AG09309 (cell line): ENCODE measurements around the gene TEFM.
"Not testable (repeated sequence)": the region's sequence is repeated elsewhere in the genome, so short reads cannot be mapped to it uniquely, and the experiment has no call there.

Experiments used
- DNase-seq: peaks from one replicate; pipeline ENCODE4 v3.0.0-alpha.2; 2010; ENCODE audit warnings: low read depth
- H3K4me3 ChIP-seq: 2 replicates; pipeline ENCODE4 v1.5.1; 2011; ENCODE audit warnings: mild to moderate bottlenecking, low read depth, low read length, moderate library complexity; ENCODE audit not compliant: control insufficient read depth
- CTCF ChIP-seq: IDR thresholded peaks from 2 replicates; pipeline ENCODE4 v1.5.1; 2011; ENCODE audit warnings: mild to moderate bottlenecking, low read depth, low read length, inconsistent platforms; ENCODE audit not compliant: insufficient read depth, control insufficient read depth; ENCODE audit errors: missing control alignments

The TEFM gene

GRCh38 chr17:30947796-30948195, 41.8 kb upstream of the TEFM start:
- no peak for TF ChIP-seq CTCF
- no peak for DNase-seq

GRCh38 chr17:30942308-30943079, 36.5 kb upstream of the TEFM start:
- H3K4me3 ChIP-seq: no peak overlapping the region
- no peak for TF ChIP-seq CTCF
- no peak for DNase-seq

More at GRCh38 chr17:30947796-30948195, 41.8 kb upstream of the TEFM start:
- no peak overlapping the region for H3K4me3 ChIP-seq

DNA sequence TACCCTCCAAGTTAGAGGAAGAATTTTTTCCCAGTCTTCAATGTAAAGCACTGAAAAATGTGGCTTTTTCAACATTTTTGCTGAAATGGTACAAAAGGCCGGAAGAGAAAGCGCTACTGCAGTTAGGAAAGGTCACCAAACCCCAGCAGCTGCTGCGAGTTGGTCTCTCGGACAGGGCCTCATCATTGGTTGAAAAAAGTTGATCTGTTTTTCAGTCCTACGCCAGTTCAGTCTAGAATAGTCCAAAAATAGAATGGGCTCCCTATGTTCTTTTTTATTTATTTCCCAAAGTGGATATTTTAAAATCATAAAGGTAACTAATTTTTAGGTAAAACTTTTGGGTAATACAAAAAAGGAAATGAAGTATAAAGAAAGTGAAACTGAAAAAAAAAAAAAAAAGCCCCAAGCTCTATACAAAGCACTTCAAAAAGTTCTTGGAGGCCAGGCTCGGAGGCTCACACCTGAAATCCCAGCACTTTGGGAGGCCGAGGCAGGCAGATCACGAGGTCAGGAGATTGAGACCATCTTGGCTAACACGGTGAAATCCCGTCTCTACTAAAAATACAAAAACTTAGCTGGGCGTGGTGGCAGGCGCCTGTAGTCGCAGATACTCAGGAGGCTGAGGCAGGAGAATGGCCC, 33.1 kb upstream of the TEFM start:
- TF ChIP-seq CTCF: no peak
- no peak for DNase-seq
- H3K4me3 ChIP-seq: no peak overlapping the region

DNA sequence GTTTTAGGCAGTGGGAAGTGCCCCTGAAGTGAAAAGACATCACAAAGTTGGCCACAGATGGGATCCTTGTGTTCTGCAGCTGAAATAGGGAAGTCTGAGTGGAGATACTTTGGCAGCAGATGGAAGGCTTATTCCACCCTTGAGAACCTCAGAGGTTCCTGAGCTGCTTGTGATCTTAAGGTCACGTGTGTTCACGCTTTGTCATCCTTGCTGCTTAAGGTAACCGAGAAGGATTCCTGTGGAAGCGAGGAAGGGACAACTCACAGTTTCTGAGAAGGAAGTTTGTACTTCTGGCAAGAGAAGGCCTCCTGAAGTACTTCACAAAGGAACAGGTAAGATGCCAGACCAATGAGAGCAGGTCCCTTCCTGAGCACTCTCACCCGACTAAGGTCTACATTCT, 27.9 kb upstream of the TEFM start:
- no peak for TF ChIP-seq CTCF
- DNase-seq: no peak
- H3K4me3 ChIP-seq: no peak overlapping the region

GRCh38 chr17:30931582-30931981, 25.5 kb upstream of the TEFM start:
- not testable (repeated sequence) for H3K4me3 ChIP-seq, DNase-seq

DNA sequence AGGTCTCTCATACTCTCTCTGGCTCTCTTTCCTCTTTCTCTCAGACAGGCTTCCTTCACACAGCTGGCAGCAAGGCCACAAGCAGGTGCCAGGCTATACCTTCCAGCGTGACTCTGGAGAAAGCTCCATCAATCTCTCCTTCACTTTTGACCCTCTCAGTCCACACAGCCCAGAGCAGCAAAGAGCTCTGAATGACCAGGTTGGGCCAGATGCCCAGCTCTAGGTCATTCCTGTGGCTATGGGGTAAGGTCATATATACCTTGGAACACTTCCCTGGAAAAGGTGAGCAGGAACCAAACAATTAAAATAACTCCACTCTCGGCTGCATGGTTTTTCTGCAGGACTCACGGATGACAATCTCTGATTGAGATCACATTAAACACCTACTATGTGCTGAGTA, 24.5 kb upstream of the TEFM start:
- DNase-seq: no peak
- TF ChIP-seq CTCF: no peak
- no peak overlapping the region for H3K4me3 ChIP-seq

DNA sequence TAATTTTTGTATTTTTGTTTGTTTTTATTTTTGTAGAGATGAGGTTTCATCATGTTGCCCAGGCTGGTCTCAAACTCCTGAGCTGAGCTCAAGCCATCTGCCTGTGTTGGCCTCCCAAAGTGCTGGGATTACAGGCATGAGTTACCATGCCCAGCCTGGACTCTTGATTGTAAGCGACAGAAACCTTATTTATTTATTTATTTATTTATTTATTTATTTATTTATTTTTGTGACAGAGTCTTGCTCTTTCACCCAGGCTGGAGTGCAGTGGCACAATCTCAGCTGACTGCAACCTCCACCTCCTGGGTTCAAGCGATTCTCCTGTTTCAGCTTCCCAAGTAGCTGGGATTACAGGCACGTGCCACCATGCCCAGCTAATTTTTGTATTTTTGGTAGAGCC, 23.8 kb upstream of the TEFM start:
- DNase-seq, H3K4me3 ChIP-seq: not testable (repeated sequence)

GRCh38 chr17:30929081-30929633, 23.1 kb upstream of the TEFM start:
- no peak for TF ChIP-seq CTCF
- no peak for DNase-seq
- H3K4me3 ChIP-seq: no peak overlapping the region
